Neuronal stem cell (in vitro differentiated cells): ENCODE results near the gene MICU1. TPM values are rescaled to one million over a fixed set of nuclear protein-coding genes. Genes with fewer than 3 reads are reported as not detected.

ENCODE experiments used
- DNase-seq: peaks from one replicate; pipeline ENCODE4 v3.0.0-alpha.2; 2013; ENCODE audit warnings: low spot score
- H2AFZ ChIP-seq: one replicate; pipeline ENCODE4 v1.6.1; 2013; ENCODE audit warnings: mild to moderate bottlenecking, low read length, inconsistent platforms
- H2AK5ac ChIP-seq: 2 replicates; pipeline ENCODE4 v1.6.1; 2013; ENCODE audit warnings: low read depth, mild to moderate bottlenecking, inconsistent platforms, low read length, moderate library complexity, mixed read lengths
- H2BK120ac ChIP-seq: 2 replicates; pipeline ENCODE4 v1.6.1; 2013; ENCODE audit warnings: low read depth, mild to moderate bottlenecking, inconsistent platforms, low read length, moderate library complexity, mixed read lengths
- H2BK12ac ChIP-seq: one replicate; pipeline ENCODE4 v1.6.1; 2013; ENCODE audit warnings: low read length, inconsistent platforms
- H2BK15ac ChIP-seq: 2 replicates; pipeline ENCODE4 v1.6.1; 2013; ENCODE audit warnings: mild to moderate bottlenecking, low read length, inconsistent platforms, mixed read lengths
- H2BK5ac ChIP-seq: one replicate; pipeline ENCODE4 v1.6.1; 2013; ENCODE audit warnings: inconsistent platforms, mild to moderate bottlenecking, low read length, moderate library complexity
- H3K14ac ChIP-seq: one replicate; pipeline ENCODE4 v1.6.1; 2013; ENCODE audit warnings: low read length, inconsistent platforms
- H3K18ac ChIP-seq: 2 replicates; pipeline ENCODE4 v1.6.1; 2013; ENCODE audit warnings: low read length, inconsistent platforms
- H3K23ac ChIP-seq: 2 replicates; pipeline ENCODE4 v1.6.1; 2013; ENCODE audit warnings: low read depth, mild to moderate bottlenecking, mixed read lengths, low read length, inconsistent platforms; ENCODE audit not compliant: poor library complexity
- H3K27ac ChIP-seq: replicated peaks from 3 replicates; pipeline ENCODE4 v1.5.1; 2013; ENCODE audit warnings: low read length, inconsistent platforms
- H3K27me3 ChIP-seq, 3 experiments: 2 replicates each; pipeline ENCODE4 v1.6.1; 2013; ENCODE audit warnings: low read length in 3 of 3, mild to moderate bottlenecking in 2 of 3, inconsistent platforms in 1 of 3, low read depth in 1 of 3, mixed read lengths in 1 of 3, moderate library complexity in 1 of 3; ENCODE audit not compliant: control insufficient read depth in 3 of 3, insufficient read depth in 3 of 3
- H3K36me3 ChIP-seq, 2 donors: replicated peaks in 1 of 2; 2 replicates each; pipeline ENCODE4 v1.6.1; 2013; ENCODE audit warnings: low read length in 2 of 2; ENCODE audit not compliant: control insufficient read depth in 2 of 2, insufficient read depth in 2 of 2
- H3K4ac ChIP-seq: 2 replicates; pipeline ENCODE4 v1.6.1; 2013; ENCODE audit warnings: inconsistent platforms, mild to moderate bottlenecking, low read length, moderate library complexity
- H3K4me1 ChIP-seq, 2 donors: 1 replicate in 1 of 2; 2 replicates in 1 of 2; pipeline ENCODE4 v1.6.1; 2013; ENCODE audit warnings: low read length in 2 of 2, low read depth in 1 of 2; ENCODE audit not compliant: control insufficient read depth in 2 of 2, insufficient read depth in 1 of 2
- H3K4me2 ChIP-seq: one replicate; pipeline ENCODE4 v1.6.1; 2013; ENCODE audit warnings: mild to moderate bottlenecking, low read length, inconsistent platforms; ENCODE audit not compliant: insufficient read depth, poor library complexity, severe bottlenecking
- H3K4me3 ChIP-seq, 2 donors: 2 replicates each; pipeline ENCODE4 v1.5.1; 2013; ENCODE audit warnings: low read length in 2 of 2, mild to moderate bottlenecking in 2 of 2, inconsistent platforms in 1 of 2, moderate library complexity in 1 of 2
- H3K79me1 ChIP-seq: one replicate; pipeline ENCODE4 v1.6.1; 2013; ENCODE audit warnings: low read depth, mild to moderate bottlenecking, inconsistent platforms, low read length, moderate library complexity
- H3K9ac ChIP-seq: one replicate; pipeline ENCODE4 v1.6.1; 2013; ENCODE audit warnings: mild to moderate bottlenecking, low read depth, low read length, inconsistent platforms; ENCODE audit not compliant: poor library complexity
- H3K9me3 ChIP-seq, 2 donors: replicated peaks in 1 of 2; 2 replicates each; pipeline versions ENCODE3 to v1.6.1; 2013; ENCODE audit warnings: low read length in 2 of 2, mild to moderate bottlenecking in 2 of 2, inconsistent platforms in 1 of 2, low read depth in 1 of 2, mixed read lengths in 1 of 2, moderate library complexity in 1 of 2; ENCODE audit not compliant: control insufficient read depth in 2 of 2, insufficient read depth in 1 of 2
- H4K8ac ChIP-seq: one replicate; pipeline ENCODE4 v1.6.1; 2013; ENCODE audit warnings: low read depth, mild to moderate bottlenecking, inconsistent platforms, low read length, moderate library complexity
- H4K91ac ChIP-seq: one replicate; pipeline ENCODE4 v1.6.1; 2013; ENCODE audit warnings: low read length, low read depth, mild to moderate bottlenecking, inconsistent platforms; ENCODE audit not compliant: poor library complexity
- WGBS, 2 donors: extraction: QIAGEN DNeasy Blood & Tissue Kit; methylation state at CpG; one replicate each; pipeline ENCODE4 v1.1.7; 2013; ENCODE audit warnings: missing lambda C conversion rate in 2 of 2, mixed read lengths in 1 of 2; ENCODE audit not compliant: insufficient read length in 2 of 2, insufficient replicate concordance in 1 of 2; ENCODE audit errors: extremely low coverage in 2 of 2; 5-methylcytosine and 5-hydroxymethylcytosine counted together
- small RNA-seq: library from polyadenylated mRNA; stranded (forward); fragments of <200 nt; extraction: miRNeasy Mini kit (QIAGEN cat#:217004); gene quantifications from one replicate; pipeline ENCODE3, GENCODE V24; 2013; ENCODE audit not compliant: insufficient read depth

Gene MICU1

DNA sequence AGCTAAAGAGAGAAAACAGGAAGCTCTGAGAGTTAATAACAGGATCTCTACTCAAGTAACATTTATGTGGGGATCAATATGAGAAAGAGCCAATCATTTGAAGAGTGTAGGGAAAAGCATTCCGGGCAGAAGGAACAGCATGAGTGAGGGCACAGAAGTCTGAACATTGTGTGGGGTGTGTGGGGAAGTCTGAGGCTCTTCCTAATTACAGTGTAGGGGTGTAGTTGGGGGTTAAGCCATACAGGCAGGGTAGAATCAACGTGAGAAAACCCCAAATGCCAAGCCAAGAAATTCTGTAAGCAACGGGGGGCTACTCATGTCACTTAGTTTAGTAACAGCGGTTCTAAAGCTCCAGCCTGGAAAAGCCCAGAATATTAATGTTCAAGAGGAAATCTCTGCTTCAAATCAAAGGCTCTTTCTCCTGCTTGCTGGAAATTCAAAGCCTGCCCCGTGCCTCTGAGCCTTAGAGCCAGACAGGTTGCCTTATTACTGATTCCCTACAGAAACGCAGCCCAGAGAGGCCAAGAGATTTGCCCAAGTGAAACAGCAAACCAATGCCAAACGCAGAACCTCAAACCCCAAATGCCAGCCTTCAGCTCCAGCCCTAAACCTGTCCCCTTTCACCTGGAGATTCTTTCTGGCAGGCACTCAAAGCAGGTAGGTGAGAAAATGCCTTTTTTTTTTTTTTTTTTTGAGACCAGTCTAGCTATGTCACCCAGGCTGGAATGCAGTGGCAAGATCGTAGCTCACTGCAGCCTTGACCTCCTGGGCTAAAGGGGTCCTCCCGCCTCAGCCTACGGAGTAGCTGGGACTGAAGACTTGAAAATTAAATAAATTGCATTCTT, 307.2 kb downstream of the MICU1 start:
- H3K4me3 ChIP-seq, result no peak overlapping the region
- no peak overlapping the region for H2BK120ac ChIP-seq
- no peak overlapping the region for H2BK5ac ChIP-seq
- H3K4me2 ChIP-seq, result no peak overlapping the region
- H3K14ac ChIP-seq, result no peak overlapping the region
- H2BK15ac ChIP-seq, result no peak overlapping the region
- peaks cover 0 to 2% of the 10 kb centered on the region in 2 donors for H3K9me3 ChIP-seq
- H4K91ac ChIP-seq, result no peak overlapping the region
- H2BK12ac ChIP-seq, result no peak overlapping the region
- H3K36me3 ChIP-seq, result no peaks in the 10 kb centered on the region
- H2AK5ac ChIP-seq, result no peak overlapping the region
- H3K4me1 ChIP-seq, result peaks cover 23 to 26% of the 10 kb centered on the region in 2 donors
- H3K18ac ChIP-seq, result no peak overlapping the region
- H3K23ac ChIP-seq, result no peak overlapping the region
- H3K9ac ChIP-seq, result no peak overlapping the region
- no peak for DNase-seq
- peaks cover 0 to 5% (median 0%) of the 10 kb centered on the region in 3 experiments for H3K27me3 ChIP-seq
- no CpG with 5 or more reads among the region's 10 CpGs for WGBS, 2 donors
- no peak overlapping the region for H3K27ac ChIP-seq
- no peak overlapping the region for H4K8ac ChIP-seq
- no peaks in the 10 kb centered on the region for H3K79me1 ChIP-seq
- H3K4ac ChIP-seq, result no peak overlapping the region
- peak overlapping the region; percentile 90 for H2AFZ ChIP-seq

Small RNAs within 50 kb of the gene (small RNA-seq; reads per million reads assigned to genes)
- gene AL513185.2 (not detected), gene HMGN2P34 (not detected), gene RF00019 (not detected), gene RN7SL840P (not detected), gene RNU6-805P (not detected)
